ENCODE data around the gene C9orf78. TPM values are rescaled to one million over a fixed set of nuclear protein-coding genes. Genes with fewer than 3 reads are reported as not detected.

The C9orf78 gene
- total and polyA plus RNA-seq, 2 experiments from 2014 or later: 34.4 to 84.6 TPM

DNA sequence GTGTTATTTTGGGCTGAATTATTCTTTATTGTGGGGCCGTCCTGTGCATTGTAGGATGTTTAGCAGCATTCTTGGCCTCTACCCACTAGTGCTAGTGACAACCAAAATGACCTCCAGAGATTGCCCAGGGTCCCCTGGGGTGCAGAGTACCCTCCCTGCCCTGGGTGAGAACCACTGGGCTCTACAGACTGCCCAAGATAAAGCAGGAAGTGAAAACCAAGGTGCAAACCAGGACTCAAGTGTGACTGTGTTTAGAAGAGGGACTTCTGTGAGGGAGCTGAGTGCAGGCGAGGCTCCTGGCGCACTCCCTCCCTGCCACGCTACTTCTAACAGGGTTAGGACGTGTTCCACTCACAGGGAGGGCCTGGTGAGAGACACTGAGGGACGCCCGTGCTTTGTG, 41.7 kb upstream of the C9orf78 start (continued):
- TF ChIP-seq, protein P1, sequence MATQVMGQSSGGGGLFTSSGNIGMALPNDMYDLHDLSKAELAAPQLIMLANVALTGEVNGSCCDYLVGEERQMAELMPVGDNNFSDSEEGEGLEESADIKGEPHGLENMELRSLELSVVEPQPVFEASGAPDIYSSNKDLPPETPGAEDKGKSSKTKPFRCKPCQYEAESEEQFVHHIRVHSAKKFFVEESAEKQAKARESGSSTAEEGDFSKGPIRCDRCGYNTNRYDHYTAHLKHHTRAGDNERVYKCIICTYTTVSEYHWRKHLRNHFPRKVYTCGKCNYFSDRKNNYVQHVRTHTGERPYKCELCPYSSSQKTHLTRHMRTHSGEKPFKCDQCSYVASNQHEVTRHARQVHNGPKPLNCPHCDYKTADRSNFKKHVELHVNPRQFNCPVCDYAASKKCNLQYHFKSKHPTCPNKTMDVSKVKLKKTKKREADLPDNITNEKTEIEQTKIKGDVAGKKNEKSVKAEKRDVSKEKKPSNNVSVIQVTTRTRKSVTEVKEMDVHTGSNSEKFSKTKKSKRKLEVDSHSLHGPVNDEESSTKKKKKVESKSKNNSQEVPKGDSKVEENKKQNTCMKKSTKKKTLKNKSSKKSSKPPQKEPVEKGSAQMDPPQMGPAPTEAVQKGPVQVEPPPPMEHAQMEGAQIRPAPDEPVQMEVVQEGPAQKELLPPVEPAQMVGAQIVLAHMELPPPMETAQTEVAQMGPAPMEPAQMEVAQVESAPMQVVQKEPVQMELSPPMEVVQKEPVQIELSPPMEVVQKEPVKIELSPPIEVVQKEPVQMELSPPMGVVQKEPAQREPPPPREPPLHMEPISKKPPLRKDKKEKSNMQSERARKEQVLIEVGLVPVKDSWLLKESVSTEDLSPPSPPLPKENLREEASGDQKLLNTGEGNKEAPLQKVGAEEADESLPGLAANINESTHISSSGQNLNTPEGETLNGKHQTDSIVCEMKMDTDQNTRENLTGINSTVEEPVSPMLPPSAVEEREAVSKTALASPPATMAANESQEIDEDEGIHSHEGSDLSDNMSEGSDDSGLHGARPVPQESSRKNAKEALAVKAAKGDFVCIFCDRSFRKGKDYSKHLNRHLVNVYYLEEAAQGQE (IDR thresholded peaks at IDR 0.05; ENCODE audit: unreplicated experiment): no peak
- TF ChIP-seq POLR2AphosphoS5 (IDR thresholded peaks at IDR 0.05; ENCODE audit: low read depth) (no peak), ZNF331 (CRISPR knock-in tag; IDR thresholded peaks at IDR 0.05; ENCODE audit: low read depth) (no peak), JUNB (IDR thresholded peaks at IDR 0.05; ENCODE audit: unreplicated experiment) (no peak)

DNA sequence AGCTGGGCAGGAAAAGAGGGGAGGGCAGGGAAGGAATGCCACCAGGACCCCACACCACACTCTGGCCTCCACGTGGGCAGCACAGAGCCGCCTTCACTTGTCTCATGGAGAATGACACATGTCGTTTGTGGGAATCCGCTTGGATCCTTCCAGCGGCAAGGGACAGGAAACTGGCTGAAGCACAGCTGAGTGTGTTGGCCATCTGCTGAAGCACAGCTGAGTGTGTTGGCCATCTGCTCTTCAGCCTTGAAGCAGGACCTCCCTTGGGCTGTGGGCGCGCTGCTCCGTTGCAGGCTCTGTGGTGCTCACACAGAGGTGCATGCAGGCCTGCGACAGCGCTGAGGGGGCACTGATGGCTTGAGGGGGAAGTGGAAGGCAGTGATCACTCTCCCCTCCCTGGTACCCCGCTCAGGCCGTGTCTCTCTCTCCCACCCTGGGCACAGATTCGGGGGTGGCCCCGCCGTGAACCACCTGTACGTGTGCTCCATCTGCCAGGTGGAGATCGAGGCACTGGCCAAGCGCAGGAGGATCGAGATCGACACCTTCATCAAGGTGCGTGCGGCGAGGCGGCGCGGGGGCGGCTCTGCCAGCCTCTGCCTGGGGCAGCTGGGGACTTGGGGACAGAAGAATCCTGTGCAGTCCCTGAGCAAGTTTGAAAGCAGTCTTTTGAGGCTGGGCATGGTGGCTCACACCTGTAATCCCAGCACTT, 40.8 kb upstream of the C9orf78 start:
- H3K36me3 ChIP-seq (ENCODE audit: insufficient read depth): no peaks in the 10 kb centered on the region
- H2AFZ ChIP-seq: no peak overlapping the region
- H3K27ac Mint-ChIP-seq: no peak overlapping the region
- DNase-seq (ENCODE audit: low spot score) (no peak), ATAC-seq (no peak)
- H3K4me3 ChIP-seq: no peak overlapping the region
- H3K4me1 Mint-ChIP-seq: peaks cover 9% of the 10 kb centered on the region; the same call in 2 of the 3 replicates
- H3K36me3 Mint-ChIP-seq (ENCODE audit: low read depth): no peaks in the 10 kb centered on the region
- H3K9me2 ChIP-seq (ENCODE audit: insufficient read depth): no peaks in the 10 kb centered on the region
- no peak overlapping the region for H3K4me3 Mint-ChIP-seq
- H3K9me3 Mint-ChIP-seq: no peaks in the 10 kb centered on the region
- H3K79me2 ChIP-seq (replicated peaks; ENCODE audit: insufficient read depth): no peaks in the 10 kb centered on the region
- H3K4me1 ChIP-seq (ENCODE audit: insufficient read depth): peaks cover 2% of the 10 kb centered on the region; the same call in 1 of the 2 replicates
- peaks cover 14% of the 10 kb centered on the region for H3K27me3 Mint-ChIP-seq (ENCODE audit: insufficient read depth, low read depth, poor library complexity)
- TF ChIP-seq STAT1 (IDR thresholded peaks at IDR 0.05; ENCODE audit: unreplicated experiment) (no peak), EZH2phosphoT487 (IDR thresholded peaks at IDR 0.05; ENCODE audit: unreplicated experiment) (no peak), CREB1 (CRISPR knock-in tag; IDR thresholded peaks at IDR 0.05; ENCODE audit: low read depth) (no peak)
- TF ChIP-seq, protein P2, sequence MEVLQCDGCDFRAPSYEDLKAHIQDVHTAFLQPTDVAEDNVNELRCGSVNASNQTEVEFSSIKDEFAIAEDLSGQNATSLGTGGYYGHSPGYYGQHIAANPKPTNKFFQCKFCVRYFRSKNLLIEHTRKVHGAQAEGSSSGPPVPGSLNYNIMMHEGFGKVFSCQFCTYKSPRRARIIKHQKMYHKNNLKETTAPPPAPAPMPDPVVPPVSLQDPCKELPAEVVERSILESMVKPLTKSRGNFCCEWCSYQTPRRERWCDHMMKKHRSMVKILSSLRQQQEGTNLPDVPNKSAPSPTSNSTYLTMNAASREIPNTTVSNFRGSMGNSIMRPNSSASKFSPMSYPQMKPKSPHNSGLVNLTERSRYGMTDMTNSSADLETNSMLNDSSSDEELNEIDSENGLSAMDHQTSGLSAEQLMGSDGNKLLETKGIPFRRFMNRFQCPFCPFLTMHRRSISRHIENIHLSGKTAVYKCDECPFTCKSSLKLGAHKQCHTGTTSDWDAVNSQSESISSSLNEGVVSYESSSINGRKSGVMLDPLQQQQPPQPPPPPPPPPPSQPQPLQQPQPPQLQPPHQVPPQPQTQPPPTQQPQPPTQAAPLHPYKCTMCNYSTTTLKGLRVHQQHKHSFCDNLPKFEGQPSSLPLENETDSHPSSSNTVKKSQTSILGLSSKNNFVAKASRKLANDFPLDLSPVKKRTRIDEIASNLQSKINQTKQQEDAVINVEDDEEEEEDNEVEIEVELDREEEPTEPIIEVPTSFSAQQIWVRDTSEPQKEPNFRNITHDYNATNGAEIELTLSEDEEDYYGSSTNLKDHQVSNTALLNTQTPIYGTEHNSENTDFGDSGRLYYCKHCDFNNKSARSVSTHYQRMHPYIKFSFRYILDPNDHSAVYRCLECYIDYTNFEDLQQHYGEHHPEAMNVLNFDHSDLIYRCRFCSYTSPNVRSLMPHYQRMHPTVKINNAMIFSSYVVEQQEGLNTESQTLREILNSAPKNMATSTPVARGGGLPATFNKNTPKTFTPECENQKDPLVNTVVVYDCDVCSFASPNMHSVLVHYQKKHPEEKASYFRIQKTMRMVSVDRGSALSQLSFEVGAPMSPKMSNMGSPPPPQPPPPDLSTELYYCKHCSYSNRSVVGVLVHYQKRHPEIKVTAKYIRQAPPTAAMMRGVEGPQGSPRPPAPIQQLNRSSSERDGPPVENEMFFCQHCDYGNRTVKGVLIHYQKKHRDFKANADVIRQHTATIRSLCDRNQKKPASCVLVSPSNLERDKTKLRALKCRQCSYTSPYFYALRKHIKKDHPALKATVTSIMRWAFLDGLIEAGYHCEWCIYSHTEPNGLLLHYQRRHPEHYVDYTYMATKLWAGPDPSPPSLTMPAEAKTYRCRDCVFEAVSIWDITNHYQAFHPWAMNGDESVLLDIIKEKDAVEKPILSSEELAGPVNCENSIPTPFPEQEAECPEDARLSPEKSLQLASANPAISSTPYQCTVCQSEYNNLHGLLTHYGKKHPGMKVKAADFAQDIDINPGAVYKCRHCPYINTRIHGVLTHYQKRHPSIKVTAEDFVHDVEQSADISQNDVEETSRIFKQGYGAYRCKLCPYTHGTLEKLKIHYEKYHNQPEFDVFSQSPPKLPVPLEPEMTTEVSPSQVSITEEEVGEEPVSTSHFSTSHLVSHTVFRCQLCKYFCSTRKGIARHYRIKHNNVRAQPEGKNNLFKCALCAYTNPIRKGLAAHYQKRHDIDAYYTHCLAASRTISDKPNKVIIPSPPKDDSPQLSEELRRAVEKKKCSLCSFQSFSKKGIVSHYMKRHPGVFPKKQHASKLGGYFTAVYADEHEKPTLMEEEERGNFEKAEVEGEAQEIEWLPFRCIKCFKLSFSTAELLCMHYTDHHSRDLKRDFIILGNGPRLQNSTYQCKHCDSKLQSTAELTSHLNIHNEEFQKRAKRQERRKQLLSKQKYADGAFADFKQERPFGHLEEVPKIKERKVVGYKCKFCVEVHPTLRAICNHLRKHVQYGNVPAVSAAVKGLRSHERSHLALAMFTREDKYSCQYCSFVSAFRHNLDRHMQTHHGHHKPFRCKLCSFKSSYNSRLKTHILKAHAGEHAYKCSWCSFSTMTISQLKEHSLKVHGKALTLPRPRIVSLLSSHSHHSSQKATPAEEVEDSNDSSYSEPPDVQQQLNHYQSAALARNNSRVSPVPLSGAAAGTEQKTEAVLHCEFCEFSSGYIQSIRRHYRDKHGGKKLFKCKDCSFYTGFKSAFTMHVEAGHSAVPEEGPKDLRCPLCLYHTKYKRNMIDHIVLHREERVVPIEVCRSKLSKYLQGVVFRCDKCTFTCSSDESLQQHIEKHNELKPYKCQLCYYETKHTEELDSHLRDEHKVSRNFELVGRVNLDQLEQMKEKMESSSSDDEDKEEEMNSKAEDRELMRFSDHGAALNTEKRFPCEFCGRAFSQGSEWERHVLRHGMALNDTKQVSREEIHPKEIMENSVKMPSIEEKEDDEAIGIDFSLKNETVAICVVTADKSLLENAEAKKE (CRISPR knock-in tag; IDR thresholded peaks at IDR 0.05): no peak
- TF ChIP-seq, protein P3, sequence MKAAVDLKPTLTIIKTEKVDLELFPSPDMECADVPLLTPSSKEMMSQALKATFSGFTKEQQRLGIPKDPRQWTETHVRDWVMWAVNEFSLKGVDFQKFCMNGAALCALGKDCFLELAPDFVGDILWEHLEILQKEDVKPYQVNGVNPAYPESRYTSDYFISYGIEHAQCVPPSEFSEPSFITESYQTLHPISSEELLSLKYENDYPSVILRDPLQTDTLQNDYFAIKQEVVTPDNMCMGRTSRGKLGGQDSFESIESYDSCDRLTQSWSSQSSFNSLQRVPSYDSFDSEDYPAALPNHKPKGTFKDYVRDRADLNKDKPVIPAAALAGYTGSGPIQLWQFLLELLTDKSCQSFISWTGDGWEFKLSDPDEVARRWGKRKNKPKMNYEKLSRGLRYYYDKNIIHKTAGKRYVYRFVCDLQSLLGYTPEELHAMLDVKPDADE (IDR thresholded peaks at IDR 0.05): no peak
- TF ChIP-seq, protein P1 (IDR thresholded peaks at IDR 0.05; ENCODE audit: unreplicated experiment): no peak
- H3F3A ChIP-seq (replicated peaks; ENCODE audit: low read depth): no peaks in the 10 kb centered on the region; the same call in 1 of the 2 replicates
- H3K4me2 ChIP-seq: no peak overlapping the region
- H3K27ac ChIP-seq (ENCODE audit: low read depth): no peak overlapping the region
- H4K20me1 ChIP-seq (replicated peaks; ENCODE audit: insufficient read depth): no peaks in the 10 kb centered on the region
- H3K27me3 ChIP-seq (ENCODE audit: insufficient read depth): no peaks in the 10 kb centered on the region
